HEK293 (cell line): ENCODE measurements around the gene ELAC2.

ENCODE experiments used
- CTCF ChIP-seq: fragments of 450-650 bp; formaldehyde crosslinking; IDR thresholded peaks from 2 replicates; pipeline ENCODE4 v1.5.1; 2016; ENCODE audit warnings: missing biosample characterization, missing genetic modification characterization
- PRDM1 ChIP-seq: fragments of 450-650 bp; formaldehyde crosslinking; IDR thresholded peaks from 2 replicates; pipeline ENCODE4; 2016; ENCODE audit warnings: missing biosample characterization, missing genetic modification characterization
- REST ChIP-seq: fragments of 450-650 bp; formaldehyde crosslinking; IDR thresholded peaks from 2 replicates; pipeline ENCODE4 v1.5.1; 2016; ENCODE audit warnings: missing biosample characterization, missing genetic modification characterization
- SP2 ChIP-seq: fragments of 450-650 bp; formaldehyde crosslinking; IDR thresholded peaks from 2 replicates; pipeline ENCODE4 v1.5.1; 2016; ENCODE audit warnings: missing biosample characterization, missing genetic modification characterization
- ZFP3 ChIP-seq: fragments of 450-650 bp; formaldehyde crosslinking; IDR thresholded peaks from 2 replicates; pipeline ENCODE4 v1.5.1; 2016; ENCODE audit warnings: low read depth, missing biosample characterization, missing genetic modification characterization
- ZFP37 ChIP-seq: fragments of 450-650 bp; formaldehyde crosslinking; IDR thresholded peaks from 2 replicates; pipeline ENCODE4 v1.5.1; 2016; ENCODE audit warnings: missing biosample characterization, missing genetic modification characterization
- ZNF394 ChIP-seq: fragments of 450-650 bp; formaldehyde crosslinking; IDR thresholded peaks from 2 replicates; pipeline ENCODE4 v1.5.1; 2016; ENCODE audit warnings: missing biosample characterization, missing genetic modification characterization, mild to moderate bottlenecking, moderate library complexity, borderline replicate concordance
- ZNF510 ChIP-seq: fragments of 450-650 bp; formaldehyde crosslinking; IDR thresholded peaks from 2 replicates; pipeline ENCODE4 v1.5.1; 2018; ENCODE audit warnings: mild to moderate bottlenecking, missing genetic modification characterization, missing biosample characterization; ENCODE audit not compliant: insufficient replicate concordance
- ZNF544 ChIP-seq: fragments of 450-650 bp; formaldehyde crosslinking; IDR thresholded peaks from 2 replicates; pipeline ENCODE4 v1.5.0; 2017; ENCODE audit warnings: missing biosample characterization, missing genetic modification characterization
- ZNF692 ChIP-seq: fragments of 450-650 bp; formaldehyde crosslinking; IDR thresholded peaks from 2 replicates; pipeline ENCODE4 v1.5.1; 2016; ENCODE audit warnings: missing biosample characterization, missing genetic modification characterization
- ZNF776 ChIP-seq: fragments of 450-650 bp; formaldehyde crosslinking; IDR thresholded peaks from 2 replicates; pipeline ENCODE4 v1.5.0; 2017; ENCODE audit warnings: missing biosample characterization, missing genetic modification characterization, borderline replicate concordance

GRCh38 chr17:13035420-13035819, 17.6 kb upstream of the ELAC2 start:
- TF ChIP-seq CTCF (tag by site-specific recombination), result no peak
- no peak for TF ChIP-seq ZNF510 (tag by site-specific recombination)
- TF ChIP-seq PRDM1 (tag by site-specific recombination), result no peak
- TF ChIP-seq ZNF692 (tag by site-specific recombination), result no peak
- no peak for TF ChIP-seq ZNF544
- no peak for TF ChIP-seq SP2 (tag by site-specific recombination)
- no peak for TF ChIP-seq ZNF776
- TF ChIP-seq REST (tag by site-specific recombination), result no peak
- no peak for TF ChIP-seq ZNF394 (tag by site-specific recombination)
- no peak for TF ChIP-seq ZFP37 (tag by site-specific recombination)
- no peak for TF ChIP-seq ZFP3 (tag by site-specific recombination)
